Lower leg skin (tissue), 4 donors: ENCODE measurements around the gene HACD2. TPM values are rescaled to one million over a fixed set of nuclear protein-coding genes. Genes with fewer than 3 reads are reported as not detected.
"Not testable (repeated sequence)": the region's sequence is repeated elsewhere in the genome, so short reads cannot be mapped to it uniquely, and the experiment has no call there.

ENCODE experiments used
- DNase-seq, 2 donors: peaks; one replicate each; pipeline ENCODE4 v3.0.0-alpha.2; 2019; ENCODE audit warnings: low spot score in 2 of 2
- H3K4me3 ChIP-seq: fragments of 200-600 bp; sonication (generic); 2 replicates; pipeline ENCODE4 v1.5.1; 2017; ENCODE audit warnings: mild to moderate bottlenecking, low read depth; ENCODE audit not compliant: poor library complexity, severe bottlenecking
- POLR2A ChIP-seq, 2 donors: fragments of 450-650 bp; IDR thresholded peaks; one replicate each; pipeline ENCODE4 v1.6.1; 2016 to 2017; ENCODE audit warnings: antibody characterized with exemption in 2 of 2, mild to moderate bottlenecking in 1 of 2, moderate library complexity in 1 of 2
- WGBS, 2 donors: methylation state at CpG; one replicate each; pipeline ENCODE4 v1.1.5; 2018; 5-methylcytosine and 5-hydroxymethylcytosine counted together
- intact Hi-C: fragments of 100-400 bp; cut with DNase I; formaldehyde crosslinking; loops from one replicate; pipeline ENCODE4 v1.15.0; 2023; ENCODE audit warnings: low total_unique reads
- total RNA-seq, 4 donors: library from RNA; depleted of rRNA; stranded (reverse); fragments of >200 nt; gene quantifications; one replicate each; pipeline ENCODE4 v1.1.0, GENCODE V29; 2016
- TF ChIP-seq, protein P1 (sequence below), 3 donors: fragments of 450-650 bp; IDR thresholded peaks; one replicate each; pipeline ENCODE4 v1.5.1; 2016; ENCODE audit warnings: antibody characterized with exemption in 3 of 3, mild to moderate bottlenecking in 3 of 3, moderate library complexity in 2 of 3

Gene HACD2
- total RNA-seq, 4 donors from 2014 or later: 29.3 to 56.4 (median 40.2) TPM

GRCh38 chr3:123609063-123609462, 24.2 kb upstream of the HACD2 start:
- intact Hi-C loops: no loop called here
- 76 to 90% methylated on average over 5 of the region's 5 CpGs for WGBS, 2 donors

GRCh38 chr3:123608263-123608937, 23.5 kb upstream of the HACD2 start:
- DNase-seq: no peak
- TF ChIP-seq, protein P1, sequence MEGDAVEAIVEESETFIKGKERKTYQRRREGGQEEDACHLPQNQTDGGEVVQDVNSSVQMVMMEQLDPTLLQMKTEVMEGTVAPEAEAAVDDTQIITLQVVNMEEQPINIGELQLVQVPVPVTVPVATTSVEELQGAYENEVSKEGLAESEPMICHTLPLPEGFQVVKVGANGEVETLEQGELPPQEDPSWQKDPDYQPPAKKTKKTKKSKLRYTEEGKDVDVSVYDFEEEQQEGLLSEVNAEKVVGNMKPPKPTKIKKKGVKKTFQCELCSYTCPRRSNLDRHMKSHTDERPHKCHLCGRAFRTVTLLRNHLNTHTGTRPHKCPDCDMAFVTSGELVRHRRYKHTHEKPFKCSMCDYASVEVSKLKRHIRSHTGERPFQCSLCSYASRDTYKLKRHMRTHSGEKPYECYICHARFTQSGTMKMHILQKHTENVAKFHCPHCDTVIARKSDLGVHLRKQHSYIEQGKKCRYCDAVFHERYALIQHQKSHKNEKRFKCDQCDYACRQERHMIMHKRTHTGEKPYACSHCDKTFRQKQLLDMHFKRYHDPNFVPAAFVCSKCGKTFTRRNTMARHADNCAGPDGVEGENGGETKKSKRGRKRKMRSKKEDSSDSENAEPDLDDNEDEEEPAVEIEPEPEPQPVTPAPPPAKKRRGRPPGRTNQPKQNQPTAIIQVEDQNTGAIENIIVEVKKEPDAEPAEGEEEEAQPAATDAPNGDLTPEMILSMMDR (IDR thresholded peaks at IDR 0.05): no peak
- no peak for TF ChIP-seq POLR2A (IDR thresholded peaks at IDR 0.05)
- intact Hi-C loops: no loop called here
- H3K4me3 ChIP-seq: no peak overlapping the region
- WGBS, 2 donors: 94 to 95% methylated on average over 3 of the region's 3 CpGs

More at GRCh38 chr3:123609063-123609462, 24.2 kb upstream of the HACD2 start:
- no peak for TF ChIP-seq POLR2A (IDR thresholded peaks at IDR 0.05)
- TF ChIP-seq, protein P1 (IDR thresholded peaks at IDR 0.05): no peak
- no peak for DNase-seq
- H3K4me3 ChIP-seq: no peak overlapping the region

GRCh38 chr3:123606527-123606926, 21.7 kb upstream of the HACD2 start:
- no peak for DNase-seq

DNA sequence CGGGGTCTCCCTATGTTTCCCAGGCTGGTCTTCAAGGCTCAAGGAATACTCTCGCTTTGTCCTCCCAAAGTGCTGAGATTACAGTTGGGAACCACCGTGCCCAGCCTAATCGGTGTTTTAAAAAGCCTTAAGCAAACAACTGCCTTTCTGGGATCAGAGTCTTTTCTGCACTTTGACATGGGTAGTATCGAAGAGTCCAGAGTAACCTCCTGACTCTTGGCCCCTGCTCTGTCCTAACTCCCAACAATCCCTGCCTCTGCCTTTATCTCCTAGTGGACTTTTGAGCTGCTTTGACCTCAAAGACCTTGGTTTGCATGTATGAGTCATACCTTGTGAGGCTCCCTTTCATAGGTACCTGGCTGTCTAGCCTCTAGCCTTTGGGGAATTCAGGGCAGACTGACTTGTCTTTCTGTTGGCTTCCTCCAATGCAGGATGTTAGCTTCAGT, 21.0 kb upstream of the HACD2 start:
- 93 to 94% methylated on average over 5 of the region's 5 CpGs for WGBS, 2 donors
- H3K4me3 ChIP-seq: no peak overlapping the region
- TF ChIP-seq, protein P1 (IDR thresholded peaks at IDR 0.05): no peak
- no peak for TF ChIP-seq POLR2A (IDR thresholded peaks at IDR 0.05)
- intact Hi-C loops: no loop called here
- no peak for DNase-seq

More at GRCh38 chr3:123606527-123606926, 21.7 kb upstream of the HACD2 start:
- H3K4me3 ChIP-seq: no peak overlapping the region
- intact Hi-C loops: no loop called here
- TF ChIP-seq POLR2A (IDR thresholded peaks at IDR 0.05): no peak
- TF ChIP-seq, protein P1 (IDR thresholded peaks at IDR 0.05): no peak

- intact Hi-C loops, DNase-seq, H3K4me3 ChIP-seq: not testable (repeated sequence)
- WGBS, 2 donors: 43 to 96% methylated on average over 2 of the region's 2 CpGs
These were observed 18.3 kb upstream of the HACD2 start for GRCh38 chr3:123603153-123603552.

- DNase-seq: no peak
- WGBS, 2 donors: 69 to 88% methylated on average over 1 of the region's 1 CpG
- intact Hi-C loops: no loop called here
- no peak overlapping the region for H3K4me3 ChIP-seq
- TF ChIP-seq POLR2A (IDR thresholded peaks at IDR 0.05): no peak
- TF ChIP-seq, protein P1 (IDR thresholded peaks at IDR 0.05): no peak
These were observed 17.5 kb upstream of the HACD2 start for GRCh38 chr3:123602325-123602724.

- intact Hi-C loops, DNase-seq, H3K4me3 ChIP-seq: not testable (repeated sequence)
These were observed 16.0 kb upstream of the HACD2 start for GRCh38 chr3:123600863-123601262.
